Motor neuron (in vitro differentiated cells): ENCODE data around the gene MTHFSD. TPM values are rescaled to one million over a fixed set of nuclear protein-coding genes. Genes with fewer than 3 reads are reported as not detected.

Source experiments
- ATAC-seq, 8 experiments: fragments of 200-7000 bp; cut with Tn5 transposase; replicated peaks in 6 of 8; 2 replicates each; pipeline ENCODE4 v1.8.0; 2021; ENCODE audit warnings: mild to moderate bottlenecking in 8 of 8, moderate library complexity in 8 of 8
- H3K27ac ChIP-seq, 2 donors: fragments of 250-450 bp; sonication (Bioruptor Pico); 2 replicates each; pipeline ENCODE4 v1.9.0; 2021; ENCODE audit warnings: antibody characterized with exemption in 2 of 2, mild to moderate bottlenecking in 2 of 2, moderate library complexity in 1 of 2
- H3K4me1 ChIP-seq, 2 donors: fragments of 250-450 bp; sonication (Bioruptor Pico); replicated peaks in 1 of 2; 2 replicates each; pipeline ENCODE4 v1.6.1; 2021; ENCODE audit warnings: antibody characterized with exemption in 2 of 2, mild to moderate bottlenecking in 2 of 2, moderate library complexity in 1 of 2
- H3K4me3 ChIP-seq, 5 donors: fragments of 250-450 bp; sonication (Bioruptor Pico); 2 replicates each; pipeline ENCODE4 v1.9.0; 2021; ENCODE audit warnings: antibody characterized with exemption in 5 of 5, mild to moderate bottlenecking in 5 of 5, moderate library complexity in 4 of 5
- WGBS, 10 experiments: fragments of 450-650 bp; shearing (Covaris generic); methylation state at CpG; one replicate each; pipeline ENCODE4 v1.0.0; 2022; 5-methylcytosine and 5-hydroxymethylcytosine counted together
- in situ Hi-C, 9 experiments: fragments of 400-800 bp; cut with MboI; loops; one replicate each; pipeline ENCODE4 v1.15.0; 2021; ENCODE audit warnings: low sequenced_read_pairs in 9 of 9, low pct_unique_long_range_greater_than_20kb in 2 of 9; ENCODE audit not compliant: unreplicated experiment in 9 of 9
- total RNA-seq, 8 experiments: library from RNA; unstranded; fragments of 300-600 nt; gene quantifications; 2 replicates each; pipeline versions ENCODE4 v1.2.3 to v1.2.4, GENCODE V29; 2022

The MTHFSD gene
- total RNA-seq, 8 experiments from 2014 or later, result 10.4 to 36.4 (median 19.4) TPM

DNA sequence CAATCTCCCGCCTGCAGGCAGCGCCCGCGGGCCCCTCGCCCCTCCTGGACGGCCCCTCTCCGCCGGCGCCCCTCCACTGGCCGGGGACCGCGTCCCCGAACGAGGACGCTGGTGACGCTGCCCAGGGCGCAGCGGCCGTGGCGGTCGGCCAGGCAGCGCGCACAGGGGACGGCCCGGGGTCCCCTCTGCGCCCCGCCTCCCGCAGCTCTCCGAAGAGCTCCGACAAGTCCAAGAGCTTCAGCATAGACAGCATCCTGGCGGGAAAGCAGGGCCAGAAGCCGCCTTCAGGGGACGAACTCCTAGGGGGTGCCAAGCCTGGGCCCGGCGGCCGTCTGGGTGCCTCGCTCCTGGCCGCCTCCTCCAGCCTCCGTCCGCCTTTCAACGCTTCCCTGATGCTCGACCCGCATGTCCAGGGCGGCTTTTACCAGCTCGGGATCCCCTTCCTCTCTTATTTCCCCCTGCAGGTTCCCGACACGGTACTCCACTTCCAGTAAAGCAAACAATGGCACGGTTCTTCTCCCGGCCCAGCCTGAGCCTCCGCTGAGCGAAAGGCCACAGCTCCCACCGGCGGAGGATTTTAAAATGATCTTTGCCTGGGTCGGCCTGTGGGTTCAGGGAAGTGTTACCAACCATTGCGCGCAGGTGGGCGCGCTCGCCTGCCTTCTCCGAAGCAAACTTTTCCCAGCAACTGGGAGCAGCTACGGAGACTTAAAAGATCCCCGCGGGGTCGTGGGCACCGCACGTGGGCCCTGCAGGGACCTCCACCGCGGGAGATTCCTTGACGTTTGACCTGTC, 24.4 kb upstream of the MTHFSD start:
- no peak overlapping the region for H3K27ac ChIP-seq
- in situ Hi-C loops, result loop anchor here in 2 of 9 experiments (25.0 kb wide), 2 partner anchors 183 to 233 kb away; no protein-coding TSS in a partner anchor
- H3K4me1 ChIP-seq, result peaks cover 0 to 15% of the 10 kb centered on the region in 2 donors
- WGBS, 10 experiments, result 2 to 31% (median 25%) methylated on average over 3 to 24 of the region's 69 CpGs; no CpG with 5 or more reads in 4 of the 10 experiments
- peak overlapping the region in 2 of 5 donors; percentile 17 to 20 for H3K4me3 ChIP-seq
- ATAC-seq, result peak in 2 of 8 experiments; percentile 1 to 8

DNA sequence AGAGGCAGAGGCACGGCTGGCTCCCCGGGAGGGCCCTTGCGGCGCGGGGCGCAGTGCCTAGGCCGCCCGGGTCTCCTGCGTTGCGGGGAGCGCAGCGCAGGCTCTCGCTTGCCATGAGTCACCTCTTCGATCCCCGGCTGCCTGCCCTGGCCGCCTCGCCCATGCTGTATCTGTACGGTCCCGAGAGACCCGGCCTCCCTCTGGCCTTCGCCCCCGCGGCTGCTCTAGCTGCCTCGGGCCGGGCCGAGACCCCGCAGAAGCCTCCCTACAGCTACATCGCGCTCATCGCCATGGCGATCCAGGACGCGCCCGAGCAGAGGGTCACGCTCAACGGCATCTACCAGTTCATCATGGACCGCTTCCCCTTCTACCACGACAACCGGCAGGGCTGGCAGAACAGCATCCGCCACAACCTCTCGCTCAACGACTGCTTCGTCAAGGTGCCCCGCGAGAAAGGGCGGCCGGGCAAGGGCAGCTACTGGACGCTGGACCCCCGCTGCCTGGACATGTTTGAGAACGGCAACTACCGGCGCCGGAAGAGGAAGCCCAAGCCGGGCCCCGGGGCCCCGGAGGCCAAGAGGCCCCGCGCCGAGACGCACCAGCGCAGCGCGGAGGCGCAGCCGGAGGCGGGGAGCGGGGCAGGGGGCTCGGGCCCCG, 23.7 kb upstream of the MTHFSD start:
- peak overlapping the region in 3 of 5 donors; percentile 17 to 26 (median 20) for H3K4me3 ChIP-seq
- in situ Hi-C loops, result loop anchor here in 2 of 9 experiments (25.0 kb wide), 2 partner anchors 184 to 234 kb away; no protein-coding TSS in a partner anchor
- 1 to 40% (median 13%) methylated on average over 2 to 28 of the region's 69 CpGs; no CpG with 5 or more reads in 6 of the 10 experiments for WGBS, 10 experiments
- ATAC-seq, result peak in 7 of 8 experiments; percentile 20 to 77 (median 62)
- no peak overlapping the region for H3K27ac ChIP-seq
- H3K4me1 ChIP-seq, result peaks cover 0 to 15% of the 10 kb centered on the region in 2 donors

GRCh38 chr16:86578061-86578599, 23.1 kb upstream of the MTHFSD start, which contains the start of gene FOXL1:
Gene FOXL1 (plus strand): TSS chr16:86578549. CDS start chr16:86578724, 175 bp downstream.
- WGBS, 10 experiments, result 6 to 100% (median 41%) methylated on average over 1 to 12 of the region's 13 CpGs; no CpG with 5 or more reads in 2 of the 10 experiments
- Histone ChIP-seq H3K27ac (no peak within 1 kb of the TSS), H3K4me1 (peaks cover 0 to 15% of the 10 kb centered on the region in 2 donors), H3K4me3 (peak within 1 kb of the TSS in 3 of 5 donors; percentile 17 to 26 (median 20))
- in situ Hi-C loops, result loop anchor here in 2 of 9 experiments (25.0 kb wide), 2 partner anchors 184 to 234 kb away; no protein-coding TSS in a partner anchor
- ATAC-seq, result no peak

DNA sequence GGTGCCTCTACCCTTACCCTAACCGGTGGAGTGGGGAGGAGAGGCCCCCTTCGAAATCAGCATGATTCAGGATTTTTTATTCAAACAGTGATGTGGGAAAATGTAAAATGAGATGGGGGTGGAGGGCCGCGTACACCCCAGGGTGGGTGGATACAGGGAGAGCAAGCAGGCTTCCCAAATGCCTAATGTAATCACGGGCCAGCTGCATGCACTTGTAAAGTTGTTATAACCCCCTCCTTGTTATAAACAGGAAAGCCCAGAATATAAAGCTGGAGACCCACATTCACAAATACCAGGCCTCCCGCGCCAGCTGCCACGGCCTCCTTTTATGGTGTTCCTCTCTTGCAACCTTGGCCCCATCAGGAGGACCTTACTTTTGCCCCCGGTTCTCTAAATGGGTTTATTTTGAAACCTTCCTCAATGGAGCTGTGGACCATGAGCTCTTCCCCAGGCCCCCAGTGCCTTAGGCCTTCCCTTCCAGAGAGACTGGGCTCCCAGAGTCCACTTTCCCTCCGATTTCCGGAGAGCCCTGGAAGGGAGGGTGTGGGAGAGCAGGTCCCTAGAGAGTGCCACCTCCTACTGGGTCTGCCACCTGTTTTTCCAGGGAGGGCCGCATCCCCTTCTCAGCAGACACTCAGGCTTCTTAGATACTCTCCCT, 22.4 kb upstream of the MTHFSD start:
- peaks cover 0 to 15% of the 10 kb centered on the region in 2 donors for H3K4me1 ChIP-seq
- ATAC-seq, result no peak
- H3K4me3 ChIP-seq, result no peak overlapping the region
- no peak overlapping the region for H3K27ac ChIP-seq
- in situ Hi-C loops, result loop anchor here in 2 of 9 experiments (25.0 kb wide), 2 partner anchors 185 to 235 kb away; no protein-coding TSS in a partner anchor
- 0 to 86% (median 25%) methylated on average over 1 to 8 of the region's 12 CpGs; no CpG with 5 or more reads in 1 of the 10 experiments for WGBS, 10 experiments

DNA sequence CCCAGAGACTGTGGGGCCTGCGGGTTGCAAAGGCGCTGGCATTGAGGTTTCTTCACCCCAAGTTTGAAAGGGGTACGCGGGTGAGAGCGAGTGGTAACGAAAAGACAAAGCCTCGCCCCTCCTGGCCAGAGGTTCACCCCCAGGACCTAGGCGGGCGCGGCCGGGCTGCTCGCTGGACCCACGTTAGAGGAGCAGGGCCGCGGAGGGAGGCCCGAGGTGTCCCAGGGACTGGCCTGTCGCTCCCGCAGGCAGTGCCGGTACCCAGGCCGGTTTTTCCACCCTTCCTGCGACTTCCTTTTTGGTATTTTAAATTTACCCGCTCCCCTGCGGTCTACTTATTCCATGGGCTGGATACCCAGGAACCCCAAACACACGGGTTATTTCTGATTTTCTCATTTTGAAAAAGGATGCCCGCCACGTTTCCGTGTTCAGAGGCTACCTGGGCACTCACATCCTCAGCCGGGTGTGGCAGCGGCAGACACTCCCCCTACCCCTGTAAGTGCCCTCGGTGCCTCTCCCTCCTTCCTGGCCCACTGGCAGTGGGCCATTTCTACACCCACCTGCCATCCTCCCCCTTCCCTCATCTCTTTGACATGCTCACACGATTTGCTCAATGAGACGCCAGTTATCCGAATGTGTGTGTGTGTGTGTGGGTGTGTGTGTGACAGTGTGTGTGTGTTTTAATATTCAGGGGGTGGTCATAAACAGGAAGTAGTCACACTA, 21.7 kb upstream of the MTHFSD start:
- 0 to 25% (median 8%) methylated on average over 3 to 16 of the region's 33 CpGs; no CpG with 5 or more reads in 5 of the 10 experiments for WGBS, 10 experiments
- Histone ChIP-seq H3K27ac (no peak overlapping the region), H3K4me3 (peak overlapping the region in 2 of 5 donors; percentile 29 to 35), H3K4me1 (peaks cover 0 to 15% of the 10 kb centered on the region in 2 donors)
- no peak for ATAC-seq
- in situ Hi-C loops, result loop anchor here in 2 of 9 experiments (25.0 kb wide), 2 partner anchors 186 to 236 kb away; no protein-coding TSS in a partner anchor

DNA sequence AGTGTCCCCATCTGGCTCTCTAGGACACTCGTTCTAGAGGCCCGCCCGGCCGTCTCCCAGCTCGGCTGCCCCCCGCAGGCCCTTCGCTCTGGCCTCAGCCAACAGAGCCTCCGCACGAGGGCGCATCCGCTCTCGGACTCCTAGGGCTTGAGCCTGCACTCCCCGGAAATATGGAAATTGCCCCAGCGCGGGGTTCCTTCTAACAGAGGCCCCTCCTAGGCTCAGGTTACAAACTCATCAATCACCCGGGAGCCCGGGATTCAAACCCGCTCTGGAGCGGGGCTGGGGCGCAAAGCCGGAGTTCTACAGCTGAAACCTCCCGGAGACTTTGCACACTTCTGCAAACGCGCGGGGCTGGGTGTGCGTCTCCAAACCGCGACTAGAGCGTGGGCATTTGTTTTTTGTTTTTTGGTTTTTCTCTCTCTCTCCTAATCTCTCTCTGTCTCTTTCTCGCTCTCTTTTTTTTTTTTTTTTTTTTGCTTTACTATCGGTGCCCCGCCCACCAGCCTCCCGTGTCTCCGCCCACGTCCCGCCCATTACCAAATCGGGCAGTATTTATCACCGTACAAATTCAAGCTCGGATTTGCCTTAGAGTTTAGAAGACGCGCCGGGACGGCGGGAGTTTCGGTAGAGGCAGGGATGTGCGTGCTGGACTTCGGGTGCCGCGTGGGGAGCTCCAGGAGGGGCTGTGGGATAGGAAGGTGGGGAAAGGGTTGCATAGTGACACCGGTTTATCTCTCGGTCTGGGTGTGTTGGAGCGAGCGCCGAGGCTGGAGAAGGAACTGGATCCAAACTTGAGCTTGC, 20.9 kb upstream of the MTHFSD start:
- in situ Hi-C loops, result loop anchor here in 2 of 9 experiments (25.0 kb wide), 2 partner anchors 186 to 236 kb away; no protein-coding TSS in a partner anchor
- ATAC-seq, result peak; percentile 73 to 95 (median 92)
- no peak overlapping the region for H3K27ac ChIP-seq
- WGBS, 10 experiments, result 0 to 3% (median 0%) methylated on average over 1 to 29 of the region's 54 CpGs; no CpG with 5 or more reads in 1 of the 10 experiments
- H3K4me3 ChIP-seq, result peak overlapping the region; percentile 8 to 35 (median 27)
- H3K4me1 ChIP-seq, result peaks cover 0 to 15% of the 10 kb centered on the region in 2 donors

DNA sequence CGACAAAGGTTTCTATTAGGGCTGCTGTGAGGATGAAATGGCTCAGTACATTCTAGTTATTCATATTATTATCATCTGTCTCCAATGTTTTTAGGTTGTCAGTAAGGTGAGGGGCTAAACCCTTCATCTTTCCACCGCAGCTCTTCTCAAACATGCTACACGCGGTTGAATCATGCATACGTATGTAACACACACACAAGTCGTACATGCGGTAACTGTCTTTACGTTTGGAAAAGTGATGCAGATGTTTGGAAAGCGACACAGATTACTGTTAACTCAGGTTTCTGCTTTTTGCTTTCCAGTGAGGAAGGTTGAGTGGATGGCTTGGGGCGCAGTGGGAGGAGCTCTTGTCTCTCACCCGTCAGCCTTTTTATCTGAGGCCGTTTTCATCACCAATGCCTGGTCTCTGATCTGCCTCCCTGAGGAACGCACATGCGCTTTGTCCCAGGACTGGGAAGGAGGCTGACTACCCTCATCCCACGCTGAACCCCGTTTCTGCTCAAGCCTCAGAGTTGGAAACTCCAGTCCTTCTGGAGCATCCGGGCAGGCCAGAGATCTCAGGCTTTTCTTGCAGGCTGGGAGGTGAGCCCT, 20.2 kb upstream of the MTHFSD start:
- Histone ChIP-seq H3K4me1 (peaks cover 0 to 15% of the 10 kb centered on the region in 2 donors), H3K4me3 (no peak overlapping the region), H3K27ac (no peak overlapping the region)
- ATAC-seq, result no peak
- 0 to 68% (median 51%) methylated on average over 1 to 12 of the region's 17 CpGs; no CpG with 5 or more reads in 1 of the 10 experiments for WGBS, 10 experiments
- in situ Hi-C loops, result loop anchor here in 2 of 9 experiments (25.0 kb wide), 2 partner anchors 187 to 237 kb away; no protein-coding TSS in a partner anchor

DNA sequence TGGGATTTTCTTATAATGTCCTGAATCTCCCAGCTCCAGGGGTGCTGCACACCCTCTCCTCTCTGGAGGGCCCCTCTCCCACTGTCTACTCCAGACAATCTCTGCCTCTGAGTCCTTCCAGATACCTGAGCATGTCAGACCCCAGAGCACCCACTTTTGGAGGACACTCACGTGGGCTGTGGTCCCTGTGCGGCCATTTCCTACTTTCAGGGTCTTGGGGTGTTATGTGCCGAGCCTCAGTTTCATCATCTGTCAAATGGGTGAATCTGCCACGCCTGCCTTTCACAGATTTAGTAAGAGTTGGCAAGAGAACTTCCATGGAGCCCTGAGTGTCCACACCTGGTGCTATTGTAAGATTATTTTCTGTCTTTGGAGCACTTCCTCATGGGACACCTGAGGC, 19.6 kb upstream of the MTHFSD start:
- in situ Hi-C loops, result loop anchor here in 6 of 9 experiments (25.0 kb wide), 4 partner anchors 188 to 713 kb away; no protein-coding TSS in a partner anchor
- H3K4me1 ChIP-seq, result peaks cover 0 to 15% of the 10 kb centered on the region in 2 donors
- H3K27ac ChIP-seq, result no peak overlapping the region

GRCh38 chr16:86573646-86574508, 18.8 kb upstream of the MTHFSD start:
- in situ Hi-C loops, result loop anchor here in 6 of 9 experiments (25.0 kb wide), 2 partner anchors 488 to 713 kb away; no protein-coding TSS in a partner anchor

More for the DNA sequence above, 19.6 kb upstream of the MTHFSD start:
- WGBS, 10 experiments, result 33 to 85% (median 49%) methylated on average over 1 to 3 of the region's 4 CpGs; no CpG with 5 or more reads in 5 of the 10 experiments
- ATAC-seq, result no peak
- H3K4me3 ChIP-seq, result no peak overlapping the region

GRCh38 chr16:86573215-86573614, 18.2 kb upstream of the MTHFSD start:
- WGBS, 10 experiments, result 0 to 83% (median 20%) methylated on average over 1 to 6 of the region's 8 CpGs; no CpG with 5 or more reads in 3 of the 10 experiments
- Histone ChIP-seq H3K4me3 (no peak overlapping the region), H3K27ac (no peak overlapping the region), H3K4me1 (peaks cover 0 to 9% of the 10 kb centered on the region in 2 donors)
- in situ Hi-C loops, result loop anchor here in 6 of 9 experiments (25.0 kb wide), 2 partner anchors 489 to 714 kb away; no protein-coding TSS in a partner anchor
- no peak for ATAC-seq

More at GRCh38 chr16:86573646-86574508, 18.8 kb upstream of the MTHFSD start:
- WGBS, 10 experiments, result 33 to 100% (median 52%) methylated on average over 1 to 12 of the region's 13 CpGs; no CpG with 5 or more reads in 2 of the 10 experiments
- peaks cover 0 to 14% of the 10 kb centered on the region in 2 donors for H3K4me1 ChIP-seq
- ATAC-seq, result no peak
- H3K27ac ChIP-seq, result no peak overlapping the region
- no peak overlapping the region for H3K4me3 ChIP-seq
